Eye (tissue), 1 donor: ENCODE measurements around the gene SLC22A31.
"Not testable (repeated sequence)": the region's sequence is repeated elsewhere in the genome, so short reads cannot be mapped to it uniquely, and the experiment has no call there.

Source experiments
- DNase-seq: peaks from one replicate; pipeline ENCODE4 v3.0.0-alpha.2; 2015

Gene SLC22A31

DNA sequence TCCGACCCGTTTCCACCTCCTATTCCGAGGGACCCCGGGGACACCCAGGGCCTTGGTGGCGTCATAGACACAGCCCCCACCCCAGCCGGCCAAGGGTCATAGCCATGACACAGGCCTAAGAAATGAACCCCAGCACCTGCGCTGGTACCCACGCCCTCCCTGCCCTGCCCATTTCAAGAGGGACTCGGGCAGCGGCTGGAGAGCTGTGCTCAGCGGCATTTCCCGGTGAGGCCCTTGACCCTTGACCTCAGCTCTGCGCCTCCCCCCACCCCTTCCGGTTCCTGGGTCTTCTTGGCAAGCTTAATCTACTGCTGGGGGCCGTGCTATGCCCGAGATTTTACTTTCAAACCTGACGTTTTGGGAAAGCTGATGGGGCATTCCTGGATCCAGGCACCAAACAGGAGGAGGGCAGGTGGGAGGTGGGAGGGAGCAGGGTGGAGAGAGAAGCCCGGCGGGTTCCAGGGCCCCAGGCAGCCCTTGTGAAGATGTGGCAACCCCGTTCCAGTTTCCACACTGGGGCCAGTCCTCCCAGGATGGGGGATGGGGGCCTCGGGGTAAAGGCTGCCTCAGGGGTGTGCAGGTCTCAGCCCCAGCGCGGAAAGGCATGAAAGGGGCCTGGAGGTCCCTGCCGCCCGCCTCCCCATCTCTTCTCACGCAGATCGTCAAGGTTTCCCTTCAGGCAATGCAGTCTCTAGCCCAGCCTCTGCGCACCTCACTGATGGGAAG is at the start of gene SLC22A31:
TSS of gene SLC22A31 (minus strand) at position 414 of the 726 bp plus-strand sequence. CDS start at position 378, 36 bp downstream.
- DNase-seq, result no peak

DNA sequence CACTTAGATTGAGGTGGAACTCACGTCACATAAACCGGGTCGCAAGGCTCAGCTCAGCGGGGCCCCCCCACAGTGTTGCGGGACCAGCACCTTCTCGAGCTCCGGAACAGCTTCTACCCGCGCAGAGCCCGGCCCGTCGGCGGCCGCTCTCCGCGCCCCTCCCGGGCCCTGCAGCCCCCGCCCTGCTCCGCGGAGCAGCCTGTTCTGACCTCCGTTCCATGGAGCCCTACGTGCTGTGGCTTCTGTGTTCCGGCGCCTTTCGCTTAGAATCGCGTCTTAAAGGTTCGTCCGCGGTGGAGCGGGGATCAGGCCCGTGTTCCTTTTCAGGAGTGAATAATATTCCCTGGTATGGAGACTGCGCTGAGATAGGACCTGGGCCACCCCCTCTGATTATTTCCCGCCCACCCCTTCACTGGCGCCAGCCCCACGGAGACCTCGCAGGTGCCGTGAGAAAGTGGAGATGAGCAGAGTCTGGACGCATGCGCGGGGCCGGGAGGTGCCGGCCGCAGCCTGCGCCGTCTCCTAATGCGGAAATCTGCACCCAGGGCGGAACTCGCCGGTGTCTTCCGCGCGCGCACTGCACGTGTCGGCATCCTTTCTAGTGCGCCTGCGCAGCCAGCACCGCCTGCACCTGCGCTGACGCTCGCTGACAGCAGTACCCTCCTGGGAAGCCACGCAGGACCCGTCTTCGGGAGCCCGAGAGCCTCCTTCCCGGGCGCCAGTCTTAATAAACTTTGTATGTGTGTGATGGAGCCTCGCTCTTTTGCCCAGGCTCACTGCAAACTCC is 48.1 kb upstream of the SLC22A31 start:
- peak; percentile 21 for DNase-seq

DNA sequence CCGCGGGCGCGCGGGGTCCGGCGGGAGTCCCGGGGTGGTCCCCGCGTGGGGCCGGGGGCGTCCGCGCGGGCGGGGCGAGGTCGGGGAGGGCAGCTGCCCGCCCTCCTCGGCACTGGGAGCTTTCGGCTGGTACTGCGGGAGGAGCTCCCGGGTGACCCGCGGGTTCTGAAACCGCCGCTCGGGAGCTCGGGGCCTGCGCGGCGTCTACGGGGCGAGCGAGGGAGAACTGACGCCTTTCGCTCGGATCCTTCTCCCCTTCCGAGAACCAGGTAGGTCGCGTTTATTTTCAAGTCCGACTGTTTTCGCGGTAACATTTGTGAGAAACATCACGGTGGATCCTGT is 47.4 kb upstream of the SLC22A31 start:
- peak; percentile 44 for DNase-seq

DNA sequence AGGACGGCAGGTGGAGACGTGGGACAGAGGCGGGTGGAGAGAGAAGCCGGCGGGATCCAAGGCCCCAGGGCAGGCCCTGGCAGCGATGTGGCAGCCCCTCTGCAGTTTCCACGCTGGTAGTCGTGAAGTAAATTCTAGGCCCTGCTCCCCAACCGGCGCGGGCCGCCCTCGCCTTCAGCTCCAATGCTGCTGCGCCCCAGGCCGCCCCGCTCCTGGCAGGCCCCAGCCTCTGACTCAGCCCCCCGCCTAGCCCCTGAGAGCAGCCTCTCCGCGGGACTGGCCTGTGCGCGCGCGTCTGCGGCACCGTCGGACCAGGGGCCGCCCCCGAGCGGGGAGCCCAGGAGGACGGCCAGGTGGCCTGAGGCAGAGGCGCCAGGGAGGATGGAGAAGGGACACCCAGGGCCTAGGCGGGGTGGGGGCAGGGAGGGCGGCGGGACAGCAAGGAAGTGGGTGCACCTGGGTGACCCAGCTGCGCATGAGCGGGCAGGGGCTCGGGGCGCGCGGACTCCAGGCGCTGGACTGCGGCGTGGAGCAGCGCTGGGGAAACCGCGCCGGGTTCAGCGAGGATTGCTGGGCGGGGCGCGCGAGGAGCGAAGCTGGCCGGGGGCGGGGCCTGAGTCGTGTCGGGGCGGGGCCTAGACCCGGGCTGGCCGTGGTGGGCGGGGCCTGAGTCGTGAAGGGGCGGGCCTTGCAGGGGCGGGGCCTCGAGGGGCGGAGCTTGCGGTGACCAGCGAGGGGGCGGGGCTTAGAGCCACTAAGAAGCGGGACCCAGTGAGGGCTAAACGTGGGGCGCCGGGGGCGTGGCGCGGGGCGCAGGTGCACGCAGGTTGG is 46.8 kb upstream of the SLC22A31 start:
- peak; percentile 93 for DNase-seq

DNA sequence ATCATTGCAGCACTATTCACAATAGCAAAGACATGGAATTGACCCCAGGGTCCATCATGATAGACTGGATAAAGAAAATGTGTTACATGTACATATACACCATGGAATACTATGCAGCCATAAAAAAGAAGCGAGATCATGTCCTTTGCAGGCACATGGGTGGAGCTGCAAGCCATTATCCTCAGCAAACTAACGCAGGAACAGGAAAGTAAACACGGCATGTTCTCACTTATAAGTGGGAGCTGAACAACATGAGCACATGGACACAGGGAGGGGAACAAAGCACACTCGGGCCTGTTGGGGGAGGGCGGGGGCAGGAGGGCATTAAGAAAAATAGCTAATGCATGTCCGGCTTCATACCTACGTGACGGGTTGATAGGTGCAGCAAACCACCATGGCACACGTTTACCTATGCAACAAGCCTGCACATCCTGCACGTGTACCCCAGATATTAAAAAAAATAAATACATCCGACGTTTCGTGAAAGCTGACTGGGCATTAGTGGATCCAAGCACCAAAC is 46.1 kb upstream of the SLC22A31 start:
- DNase-seq, result no peak

DNA sequence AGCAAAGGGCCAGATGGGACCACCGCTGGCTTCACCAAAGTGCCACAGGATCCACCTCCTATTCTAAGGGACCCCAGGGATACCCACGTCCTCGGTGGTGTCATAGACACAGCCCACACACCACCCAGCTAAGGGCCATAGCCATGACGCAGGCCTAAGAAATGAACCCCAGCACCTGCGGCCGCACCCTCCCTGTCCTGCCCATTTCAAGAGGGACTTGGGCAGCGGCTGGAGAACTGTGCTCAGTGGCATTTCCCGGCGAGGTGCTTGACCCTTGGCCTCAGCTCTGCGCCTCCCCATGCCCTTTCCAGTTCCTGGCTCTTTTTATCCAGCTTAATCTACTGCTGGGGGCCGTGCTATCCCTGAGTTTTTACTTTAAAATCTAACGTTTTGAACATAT is 44.4 kb upstream of the SLC22A31 start:
- DNase-seq, result no peak

DNA sequence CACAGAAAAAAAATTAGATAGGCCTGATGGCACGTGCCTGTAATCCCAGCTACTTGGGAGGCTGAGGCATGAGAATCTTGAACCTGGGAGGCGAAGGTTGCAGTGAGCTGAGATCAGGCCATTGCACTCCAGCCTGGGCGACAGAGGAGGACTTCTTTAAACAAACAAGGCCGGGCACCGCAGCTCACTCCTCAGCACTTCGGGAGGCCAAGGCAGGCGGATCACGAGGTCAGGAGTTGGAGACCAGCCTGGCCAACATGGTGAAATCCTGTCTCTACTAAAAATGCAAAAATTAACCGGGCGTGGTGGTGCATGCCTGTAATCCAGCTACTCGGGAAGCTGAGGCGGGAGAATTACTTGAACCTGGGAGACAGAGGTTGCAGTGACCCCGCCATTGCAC is 43.9 kb upstream of the SLC22A31 start:
- not testable (repeated sequence) for DNase-seq

DNA sequence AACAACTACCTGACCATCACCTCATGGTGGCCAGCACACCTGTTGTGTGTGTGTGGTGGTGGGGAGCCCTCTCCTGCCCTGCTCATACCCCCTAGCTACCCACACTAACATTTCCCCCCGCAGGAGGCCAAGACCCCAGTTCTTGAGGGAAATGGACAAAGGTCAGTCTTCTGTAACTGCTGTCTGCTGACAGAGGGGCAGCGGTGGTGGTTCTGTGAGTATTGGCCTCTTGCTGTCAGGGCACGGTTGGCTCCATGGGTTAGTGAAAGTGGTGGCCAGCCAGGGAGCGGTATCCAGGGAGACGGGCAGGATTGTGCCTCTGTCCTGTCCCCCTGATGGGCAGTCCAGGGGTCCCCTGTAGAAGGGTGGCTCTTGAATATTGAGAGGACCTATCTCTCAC is 43.3 kb upstream of the SLC22A31 start:
- DNase-seq, result no peak

DNA sequence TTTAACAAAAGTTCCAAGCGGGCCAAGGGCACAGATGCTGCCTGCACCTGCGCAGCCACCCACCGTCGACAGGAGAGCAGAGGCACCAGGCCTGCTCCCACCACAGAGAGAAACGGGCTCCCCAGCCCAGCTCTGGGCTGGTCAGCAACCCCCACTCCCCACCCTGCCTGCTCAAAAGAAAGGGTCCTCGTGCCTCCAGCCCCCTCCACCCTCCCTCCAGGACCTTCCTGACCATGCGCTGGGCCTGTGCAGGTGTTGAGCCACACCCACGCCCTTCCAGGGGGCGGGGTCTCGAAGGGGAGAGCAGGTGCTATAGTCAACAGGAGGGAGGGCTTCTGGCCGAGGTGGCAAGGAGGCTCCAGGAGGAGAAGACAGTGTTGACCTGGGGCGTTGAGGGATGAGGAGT is 42.5 kb upstream of the SLC22A31 start:
- no peak for DNase-seq

DNA sequence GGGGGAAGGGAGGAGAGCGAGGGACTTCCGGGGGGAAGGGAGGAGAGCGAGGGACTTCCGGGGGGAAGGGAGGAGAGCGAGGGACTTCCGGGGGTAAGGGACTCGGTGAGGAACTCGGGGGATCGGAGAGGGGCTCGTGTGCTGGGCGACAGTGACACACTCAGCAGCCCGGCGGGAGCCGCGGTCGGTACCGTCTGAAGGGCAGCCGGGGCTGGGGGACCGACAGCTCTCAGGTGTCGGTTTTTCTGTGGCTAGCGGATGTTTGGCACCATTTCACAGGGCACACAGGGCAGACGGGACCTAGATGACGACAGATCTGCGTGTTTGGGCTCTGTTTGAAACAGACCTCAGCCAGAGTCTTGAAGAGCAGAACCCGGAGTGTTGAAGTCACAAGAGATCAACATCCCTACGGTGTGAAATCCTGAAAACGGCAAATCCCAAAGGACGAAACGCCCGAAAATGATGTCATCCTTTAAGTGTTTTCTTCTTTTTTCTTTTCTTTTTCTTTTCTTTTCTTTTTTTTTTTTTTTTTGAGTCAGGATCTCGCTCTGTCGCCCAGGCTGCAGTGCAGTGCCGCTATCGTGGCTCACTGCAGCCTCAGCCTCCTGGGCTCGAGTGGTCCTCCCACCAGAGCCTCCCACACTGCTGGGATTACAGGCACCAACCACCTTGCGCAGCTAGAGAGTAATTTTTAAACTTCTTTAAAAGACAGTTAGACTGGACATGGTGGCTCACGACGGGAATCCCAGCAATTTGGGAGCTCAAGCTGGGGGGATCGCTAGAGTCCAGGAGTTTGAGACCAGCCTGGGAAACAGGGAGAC is 41.1 kb upstream of the SLC22A31 start:
- DNase-seq, result peak; percentile 91

DNA sequence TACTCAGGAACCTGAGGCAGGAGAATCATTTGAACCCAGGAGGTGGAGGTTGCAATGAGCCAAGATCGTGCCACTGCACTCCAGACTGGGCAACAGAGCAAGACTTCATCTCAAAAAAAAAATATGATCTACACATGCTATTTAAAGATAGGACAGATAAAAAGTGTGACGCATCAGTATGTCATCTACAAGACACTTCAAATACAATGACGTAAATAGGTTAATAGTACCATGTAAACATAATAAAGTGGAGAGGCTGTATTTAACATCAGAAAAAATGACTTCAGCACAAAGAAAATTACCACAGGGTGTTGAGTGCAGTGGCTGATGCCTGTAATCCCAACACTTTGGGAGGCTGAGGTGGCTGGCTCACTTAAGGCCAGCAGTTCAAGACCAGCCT is 37.4 kb upstream of the SLC22A31 start:
- DNase-seq, result no peak

DNA sequence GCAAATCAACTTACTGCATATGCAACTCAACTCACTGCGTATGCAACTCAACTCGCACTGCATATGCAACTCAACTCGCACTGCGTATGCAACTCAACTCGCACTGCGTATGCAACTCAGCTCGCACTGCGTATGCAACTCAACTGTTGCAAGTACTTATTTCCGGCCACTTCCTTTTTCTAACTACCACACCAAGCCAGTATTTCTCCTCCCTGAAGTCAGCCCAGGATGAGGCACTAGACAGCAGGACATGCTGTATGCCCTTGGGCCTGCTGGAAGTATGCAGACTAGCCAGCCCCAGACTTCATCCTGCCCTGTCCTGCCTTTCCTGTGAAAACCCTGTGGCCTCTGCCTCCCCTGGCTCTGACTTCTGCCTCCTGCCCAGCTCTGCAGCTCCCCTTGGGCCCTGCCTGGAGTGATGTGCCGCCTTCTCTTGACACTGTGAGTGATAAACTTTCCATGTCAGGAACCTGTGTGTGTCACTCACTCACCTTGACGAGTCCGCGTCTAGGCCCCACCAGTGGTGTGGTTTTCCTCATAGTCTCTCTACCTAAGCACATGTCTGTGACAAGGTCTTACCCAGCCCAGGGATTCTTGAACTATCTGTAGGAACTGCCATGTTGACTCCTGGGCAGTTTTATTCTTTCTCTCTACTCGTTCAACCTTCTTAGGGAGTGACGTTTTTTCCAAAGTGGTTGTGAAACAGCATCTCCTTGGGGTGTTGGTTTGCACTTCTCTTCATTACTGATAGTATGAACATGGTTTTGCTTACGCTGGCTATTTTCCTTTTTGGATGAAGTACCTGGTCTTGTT is 33.5 kb upstream of the SLC22A31 start:
- no peak for DNase-seq

DNA sequence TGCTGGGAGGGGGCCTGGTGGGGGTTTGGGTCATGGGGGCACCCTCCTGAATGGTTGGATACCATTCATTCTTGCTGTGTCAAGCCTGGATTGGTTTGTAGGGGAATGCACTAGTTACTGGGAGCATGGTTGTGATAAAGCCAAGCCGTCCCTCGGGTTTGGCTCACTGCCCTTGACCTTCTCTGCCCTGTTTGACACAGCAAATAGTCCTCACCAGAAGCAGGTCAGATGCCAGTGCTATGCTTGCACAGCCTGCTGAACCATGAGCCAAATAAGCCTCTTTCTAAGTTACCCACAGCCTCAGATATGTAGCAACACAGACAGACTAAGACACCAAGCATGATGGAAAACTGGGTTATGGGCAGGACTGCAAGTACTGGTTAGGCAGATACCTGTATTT is 31.8 kb upstream of the SLC22A31 start:
- DNase-seq, result no peak

DNA sequence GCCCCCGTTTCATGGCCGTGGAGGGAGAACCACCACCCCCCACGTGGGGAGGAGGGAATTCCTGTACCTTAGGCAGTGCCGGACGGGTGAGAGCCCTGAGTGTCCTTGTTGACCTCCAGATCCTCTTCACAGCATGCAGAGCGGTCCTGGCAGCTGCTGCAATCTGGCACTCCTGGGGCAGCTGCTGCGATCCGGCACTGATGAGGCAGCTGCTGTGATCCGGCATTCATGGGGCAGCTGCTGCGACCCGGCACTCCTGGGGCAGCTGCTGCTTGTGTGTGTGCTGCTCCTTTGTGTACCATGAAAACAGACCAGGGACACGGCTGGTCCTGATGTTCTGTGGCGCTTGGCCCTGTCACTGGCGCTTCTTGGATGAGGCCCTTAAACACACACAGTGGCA is 29.9 kb upstream of the SLC22A31 start:
- peak; percentile 35 for DNase-seq

DNA sequence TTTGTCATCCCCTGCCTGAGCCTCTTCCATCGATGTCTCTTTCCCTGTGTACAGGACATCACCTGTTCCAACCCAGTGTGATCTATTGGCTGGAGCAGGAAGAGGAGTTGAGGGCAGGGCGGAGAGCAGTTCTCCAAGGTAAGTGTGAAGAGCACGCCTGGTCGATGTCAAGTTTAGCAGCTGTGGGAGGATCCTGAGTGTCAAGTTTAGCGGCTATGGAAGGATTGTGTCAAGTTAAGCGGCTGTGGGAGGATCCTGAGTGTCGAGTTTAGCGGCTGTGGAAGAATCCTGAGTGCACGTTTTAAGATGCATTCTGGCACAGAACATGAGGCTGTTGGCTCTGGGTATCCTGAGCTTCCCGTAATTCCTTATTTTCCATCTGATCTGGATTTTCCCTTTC is 24.3 kb upstream of the SLC22A31 start:
- no peak for DNase-seq

DNA sequence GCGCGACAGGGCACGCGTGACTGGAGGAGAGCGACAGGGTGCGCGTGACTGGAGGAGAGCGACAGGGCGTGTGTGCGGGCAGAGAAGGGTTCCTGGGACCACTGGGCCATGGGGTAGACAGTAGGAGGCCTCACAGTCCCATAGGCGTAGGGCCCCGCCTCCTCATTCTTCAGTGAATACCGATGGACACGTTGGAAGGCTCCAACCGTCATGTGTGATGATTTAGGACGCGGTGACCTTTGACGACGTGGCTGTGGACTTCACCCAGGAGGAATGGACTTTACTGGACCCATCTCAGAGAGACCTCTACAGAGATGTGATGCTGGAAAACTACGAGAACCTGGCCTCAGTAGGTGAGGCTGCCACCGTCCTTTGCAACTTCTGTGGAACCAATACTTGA is 22.6 kb upstream of the SLC22A31 start:
- no peak for DNase-seq

DNA sequence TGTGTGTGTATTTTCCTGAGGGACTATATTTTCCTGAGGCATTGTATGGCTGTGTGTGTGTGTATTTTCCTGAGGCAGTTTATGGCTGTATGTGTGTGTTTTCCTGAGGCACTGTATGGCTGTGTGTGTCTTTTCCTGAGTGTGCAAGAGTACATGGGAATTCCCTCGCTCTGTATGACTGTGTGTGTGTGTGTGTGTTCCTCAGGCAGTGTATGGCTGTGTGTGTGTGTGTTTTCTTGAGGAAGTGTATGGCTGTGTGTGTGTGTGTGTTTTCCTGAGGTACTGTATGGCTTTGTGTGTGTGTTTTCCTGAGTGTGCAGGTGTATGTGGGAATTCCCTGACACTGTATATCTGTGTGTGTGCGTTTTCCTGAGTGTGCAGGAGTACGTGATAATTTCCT is 21.3 kb upstream of the SLC22A31 start:
- no peak for DNase-seq

DNA sequence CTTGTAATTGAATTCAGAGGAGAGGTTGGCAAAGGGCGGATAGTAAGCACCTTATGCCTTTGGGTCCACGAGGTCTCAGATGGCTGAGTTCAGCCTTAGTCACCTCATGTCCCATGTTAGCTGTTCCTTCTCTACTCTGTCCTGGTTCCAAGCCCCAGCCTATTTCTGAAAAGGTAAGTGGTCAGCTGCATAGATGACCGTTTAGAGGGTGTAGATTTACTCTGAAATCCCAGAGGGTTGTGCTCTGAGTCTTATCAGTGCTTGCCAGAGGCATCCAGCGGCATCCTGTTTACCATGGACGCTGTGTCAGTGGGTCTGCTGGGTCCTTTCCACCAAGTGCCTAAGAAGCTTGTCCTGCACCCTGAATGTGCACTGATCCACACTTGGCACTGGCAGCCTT is 19.0 kb upstream of the SLC22A31 start:
- no peak for DNase-seq

DNA sequence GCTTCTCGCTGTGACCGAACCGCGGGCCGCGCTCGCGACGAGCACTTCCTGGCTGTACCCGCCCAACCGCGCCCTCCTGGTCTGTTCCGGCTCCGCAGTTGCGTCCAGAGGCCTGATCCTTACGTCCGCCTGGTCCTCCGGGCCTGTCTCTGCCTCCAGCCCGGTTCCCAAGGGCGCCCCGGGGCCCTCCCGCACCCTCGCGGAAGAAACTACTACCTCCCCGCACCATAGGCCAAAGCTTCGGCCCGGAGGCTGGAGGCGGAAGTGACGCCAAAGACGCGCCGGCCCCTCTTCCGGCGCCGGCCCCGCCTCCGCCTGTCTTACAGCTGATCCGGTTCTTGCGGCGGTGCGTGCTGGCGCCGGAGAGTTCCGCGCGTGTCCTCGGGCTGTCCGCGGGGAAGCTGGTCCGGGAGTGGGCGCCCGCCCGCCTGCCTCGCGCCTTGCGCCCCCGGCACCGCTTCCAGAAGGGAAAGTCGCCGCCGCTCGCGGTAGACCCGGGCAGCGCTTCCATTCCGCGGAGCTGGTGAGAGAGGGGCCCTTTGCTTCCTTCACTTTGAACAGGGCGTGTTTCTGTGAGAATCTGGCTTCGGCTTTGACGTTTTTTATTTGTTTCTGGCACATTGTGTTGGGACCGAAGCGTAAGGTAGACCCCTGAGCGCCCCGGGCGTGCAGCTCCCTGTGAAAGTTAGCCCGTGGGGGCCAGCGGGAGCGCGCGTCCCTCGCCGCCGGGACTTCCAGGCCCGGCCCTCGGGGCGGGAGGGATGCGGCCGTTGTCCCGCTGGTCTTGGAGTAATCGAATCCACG is 17.3 kb upstream of the SLC22A31 start, which contains the start of gene ZNF778:
TSS of gene ZNF778 (plus strand) at position 316 of the 804 bp plus-strand sequence. CDS start 3,425 bp downstream, outside the sequence.
- peak; percentile 93 for DNase-seq

DNA sequence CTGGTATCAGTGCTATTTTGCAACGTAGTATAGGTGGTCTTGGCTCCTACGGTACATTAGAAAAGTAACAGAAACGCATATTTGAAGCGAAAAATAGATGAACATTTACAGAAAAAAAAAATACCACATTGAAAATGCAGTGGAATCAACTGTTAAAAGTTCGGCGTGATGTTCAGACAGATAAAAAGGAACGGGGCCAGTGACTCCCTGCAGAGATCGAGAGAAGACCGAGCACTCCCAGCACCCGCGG is 16.7 kb upstream of the SLC22A31 start:
- DNase-seq, result no peak
